H9 (cell line): ENCODE data around the gene BCL2L2. TPM values are rescaled to one million over a fixed set of nuclear protein-coding genes. Genes with fewer than 3 reads are reported as not detected.

Experiments
- DNase-seq: peaks from one replicate; pipeline ENCODE4 v3.0.0-alpha.2; 2017
- H2AFZ ChIP-seq: one replicate; pipeline ENCODE4 v1.6.1; 2013; ENCODE audit warnings: mild to moderate bottlenecking, low read length, control low read depth, moderate library complexity
- H2AK5ac ChIP-seq: 2 replicates; pipeline ENCODE4 v1.6.1; 2013; ENCODE audit warnings: low read length, control low read depth, mixed read lengths; ENCODE audit not compliant: insufficient read length
- H2BK120ac ChIP-seq: one replicate; pipeline ENCODE4 v1.6.1; 2013; ENCODE audit warnings: low read depth, mild to moderate bottlenecking, low read length, control low read depth, inconsistent platforms; ENCODE audit not compliant: poor library complexity, severe bottlenecking
- H2BK12ac ChIP-seq: 2 replicates; pipeline ENCODE4 v1.6.1; 2013; ENCODE audit warnings: low read length, control low read depth, mixed read lengths, low read depth; ENCODE audit not compliant: insufficient read length
- H2BK15ac ChIP-seq: 2 replicates; pipeline ENCODE4 v1.6.1; 2013; ENCODE audit warnings: low read depth, low read length, control low read depth
- H2BK20ac ChIP-seq: one replicate; pipeline ENCODE4 v1.6.1; 2013; ENCODE audit warnings: low read depth, mild to moderate bottlenecking, low read length, control low read depth, inconsistent platforms; ENCODE audit not compliant: poor library complexity, severe bottlenecking
- H2BK5ac ChIP-seq: 2 replicates; pipeline ENCODE4 v1.6.1; 2013; ENCODE audit warnings: low read length, control low read depth, mixed read lengths; ENCODE audit not compliant: insufficient read length
- H3K14ac ChIP-seq: 2 replicates; pipeline ENCODE4 v1.6.1; 2013; ENCODE audit warnings: low read length, control low read depth; ENCODE audit not compliant: insufficient read depth
- H3K18ac ChIP-seq: 2 replicates; pipeline ENCODE4 v1.6.1; 2013; ENCODE audit warnings: low read depth, mild to moderate bottlenecking, mixed read lengths, low read length, control low read depth; ENCODE audit not compliant: insufficient read length
- H3K23ac ChIP-seq: 2 replicates; pipeline ENCODE4 v1.6.1; 2013; ENCODE audit warnings: low read length, control low read depth, mixed read lengths, low read depth; ENCODE audit not compliant: insufficient read length
- H3K23me2 ChIP-seq: 2 replicates; pipeline ENCODE4 v1.6.1; 2013; ENCODE audit warnings: low read depth, mild to moderate bottlenecking, mixed read lengths, low read length, control low read depth; ENCODE audit not compliant: insufficient read length, poor library complexity, severe bottlenecking
- H3K27ac ChIP-seq: 2 replicates; pipeline ENCODE4 v1.5.1; 2013; ENCODE audit warnings: low read length, control low read depth, mixed read lengths, low read depth; ENCODE audit not compliant: insufficient read length
- H3K27me3 ChIP-seq: 2 replicates; pipeline ENCODE4 v1.6.1; 2013; ENCODE audit warnings: low read length, control low read depth, inconsistent platforms; ENCODE audit not compliant: insufficient read depth
- H3K4ac ChIP-seq: 2 replicates; pipeline ENCODE4 v1.6.1; 2013; ENCODE audit warnings: low read depth, mild to moderate bottlenecking, control low read depth, inconsistent platforms, low read length, moderate library complexity
- H3K4me1 ChIP-seq: 2 replicates; pipeline ENCODE4 v1.6.1; 2013; ENCODE audit warnings: low read length, control low read depth, inconsistent platforms; ENCODE audit not compliant: insufficient read depth
- H3K4me2 ChIP-seq: 2 replicates; pipeline ENCODE4 v1.6.1; 2013; ENCODE audit warnings: low read length, control low read depth, mixed read lengths; ENCODE audit not compliant: insufficient read length, insufficient read depth
- H3K56ac ChIP-seq: 2 replicates; pipeline ENCODE4 v1.6.1; 2013; ENCODE audit warnings: low read depth, mild to moderate bottlenecking, mixed read lengths, low read length, control low read depth; ENCODE audit not compliant: insufficient read length
- H3K79me1 ChIP-seq: 2 replicates; pipeline ENCODE4 v1.6.1; 2013; ENCODE audit warnings: low read depth, mild to moderate bottlenecking, moderate library complexity, low read length, control low read depth, inconsistent platforms; ENCODE audit not compliant: insufficient read depth, poor library complexity, severe bottlenecking
- H3K79me2 ChIP-seq: 2 replicates; pipeline ENCODE4 v1.6.1; 2013; ENCODE audit warnings: low read length, control low read depth, inconsistent platforms; ENCODE audit not compliant: insufficient read depth
- H3K9ac ChIP-seq: 2 replicates; pipeline ENCODE4 v1.6.1; 2013; ENCODE audit warnings: low read length, control low read depth, mixed read lengths; ENCODE audit not compliant: insufficient read length; ENCODE audit errors: extremely low read depth
- H3K9me3 ChIP-seq: one replicate; pipeline ENCODE4 v1.6.1; 2013; ENCODE audit warnings: low read depth, low read length, inconsistent platforms; ENCODE audit not compliant: control insufficient read depth
- H3T11ph ChIP-seq: one replicate; pipeline ENCODE4 v1.6.1; 2013; ENCODE audit warnings: mild to moderate bottlenecking, low read length, control low read depth, inconsistent platforms
- H4K20me1 ChIP-seq: one replicate; pipeline ENCODE4 v1.6.1; 2013; ENCODE audit not compliant: control insufficient read depth, insufficient read length, insufficient read depth
- H4K5ac ChIP-seq: 2 replicates; pipeline ENCODE4 v1.6.1; 2013; ENCODE audit warnings: low read depth, mild to moderate bottlenecking, mixed read lengths, low read length, control low read depth; ENCODE audit not compliant: insufficient read length
- H4K8ac ChIP-seq: replicated peaks from 2 replicates; pipeline ENCODE4 v1.6.1; 2013; ENCODE audit warnings: low read length, control low read depth, mixed read lengths, low read depth; ENCODE audit not compliant: insufficient read length
- H4K91ac ChIP-seq: 2 replicates; pipeline ENCODE4 v1.6.1; 2013; ENCODE audit warnings: low read depth, mild to moderate bottlenecking, moderate library complexity, mixed read lengths, low read length, control low read depth; ENCODE audit not compliant: insufficient read length
- H3K27ac Mint-ChIP-seq, 3 experiments: 2 replicates in 2 of 3; 3 replicates in 1 of 3; pipeline ENCODE4 v1.8.0; 2020 to 2021; ENCODE audit warnings: mixed read lengths in 3 of 3, mild to moderate bottlenecking in 1 of 3, moderate library complexity in 1 of 3
- H3K27me3 Mint-ChIP-seq: 2 replicates; pipeline ENCODE4 v1.8.0; 2021; ENCODE audit warnings: low read depth, mild to moderate bottlenecking, moderate library complexity, mixed read lengths
- H3K36me3 Mint-ChIP-seq, 3 experiments: 2 replicates in 2 of 3; 3 replicates in 1 of 3; pipeline ENCODE4 v1.8.0; 2020 to 2021; ENCODE audit warnings: low read depth in 3 of 3, mixed read lengths in 3 of 3; ENCODE audit not compliant: insufficient read depth in 1 of 3
- H3K4me1 Mint-ChIP-seq, 2 experiments: 2 replicates each; pipeline ENCODE4 v1.8.0; 2020; ENCODE audit warnings: mixed read lengths in 2 of 2
- H3K4me3 Mint-ChIP-seq, 2 experiments: 2 replicates in 1 of 2; 3 replicates in 1 of 2; pipeline ENCODE4 v1.8.0; 2020 to 2021; ENCODE audit warnings: mild to moderate bottlenecking in 2 of 2, mixed read lengths in 2 of 2, moderate library complexity in 1 of 2
- H3K9me3 Mint-ChIP-seq, 2 experiments: 2 replicates in 1 of 2; 3 replicates in 1 of 2; pipeline ENCODE4 v1.8.0; 2020; ENCODE audit warnings: mild to moderate bottlenecking in 2 of 2, mixed read lengths in 2 of 2, moderate library complexity in 1 of 2
- CTCF ChIP-seq: fragments of 200-600 bp; sonication (generic); conservative IDR thresholded peaks from 3 replicates; pipeline ENCODE4 v1.8.0; 2021; ENCODE audit warnings: antibody characterized with exemption, mild to moderate bottlenecking
- WGBS: extraction: QIAGEN DNeasy Blood & Tissue Kit; methylation state at CpG from one replicate; pipeline ENCODE4 v1.1.7; 2013; ENCODE audit warnings: missing lambda C conversion rate, low lambda C conversion rate, mixed read lengths; ENCODE audit not compliant: insufficient read length; ENCODE audit errors: extremely low coverage; 5-methylcytosine and 5-hydroxymethylcytosine counted together
- total RNA-seq: library from RNA; stranded (reverse); gene quantifications from 2 replicates; pipeline ENCODE4 v1.2.1, GENCODE V29; 2021

BCL2L2 gene
- total RNA-seq, 1 experiment from 2014 or later = 8.4 TPM

- Histone ChIP-seq H2BK12ac (no peak overlapping the region), H3T11ph (no peak overlapping the region), H3K4me2 (no peak overlapping the region), H3K9ac (no peak overlapping the region), H4K20me1 (no peaks in the 10 kb centered on the region), H3K23ac (no peak overlapping the region), H2AFZ (no peak overlapping the region), H3K9me3 (no peaks in the 10 kb centered on the region), H2BK15ac (no peak overlapping the region), H4K5ac (no peak overlapping the region), H3K79me2 (no peaks in the 10 kb centered on the region), H3K14ac (no peak overlapping the region), H3K79me1 (no peaks in the 10 kb centered on the region), H3K27me3 (no peaks in the 10 kb centered on the region), H3K18ac (no peak overlapping the region), H4K91ac (no peak overlapping the region), H3K4ac (no peak overlapping the region), H2BK120ac (no peak overlapping the region), H4K8ac (no peak overlapping the region), H3K56ac (no peak overlapping the region), H3K27ac (no peak overlapping the region), H3K23me2 (peaks cover 5% of the 10 kb centered on the region), H3K4me1 (peaks cover 2% of the 10 kb centered on the region; the same call in 1 of the 2 replicates), H2BK20ac (no peak overlapping the region), H2BK5ac (no peak overlapping the region), H2AK5ac (no peak overlapping the region)
- no peak for TF ChIP-seq CTCF
- no CpG with 5 or more reads among the region's 8 CpGs for WGBS
- Mint-ChIP-seq H3K27ac (no peak overlapping the region), H3K36me3 (peaks cover 16 to 26% (median 22%) of the 10 kb centered on the region in 3 experiments), H3K27me3 (peaks cover 30% of the 10 kb centered on the region), H3K9me3 (no peaks in the 10 kb centered on the region; a peak in 2 of 5 replicates), H3K4me1 (peaks cover 20 to 21% of the 10 kb centered on the region in 2 experiments), H3K4me3 (no peak overlapping the region; a peak in 1 of 5 replicates)
- no peak for DNase-seq
These were observed 42.7 kb downstream of the BCL2L2 start for GRCh38 chr14:23349156-23349845.
